Gastrocnemius medialis (tissue), 4 donors: ENCODE results near the gene UBE2S. TPM values are rescaled to one million over a fixed set of nuclear protein-coding genes. Genes with fewer than 3 reads are reported as not detected.

Source experiments
- ATAC-seq, 2 donors: fragments of 150-250 bp; one replicate each; pipeline ENCODE4 v1.9.1; 2016
- DNase-seq, 2 donors: peaks; one replicate each; pipeline ENCODE4 v3.0.0-alpha.2; 2019
- H3K27ac ChIP-seq, 4 donors: fragments of 200-600 bp; sonication (generic); 1 replicate in 1 of 4; 2 replicates in 3 of 4; pipeline ENCODE4 v1.5.1; 2016 to 2018; ENCODE audit warnings: mild to moderate bottlenecking in 2 of 4, moderate library complexity in 1 of 4
- H3K27me3 ChIP-seq, 3 donors: fragments of 200-600 bp; sonication (generic) in 2 of 3; 1 replicate in 1 of 3; 2 replicates in 2 of 3; pipeline versions ENCODE4 v1.5.1 to v1.6.0; 2016 to 2019; ENCODE audit warnings: mild to moderate bottlenecking in 1 of 3, moderate library complexity in 1 of 3
- H3K36me3 ChIP-seq, 2 donors: fragments of 200-600 bp; sonication (generic) in 1 of 2; one replicate each; pipeline ENCODE4 v1.5.1; 2017 to 2018
- H3K4me1 ChIP-seq, 2 donors: fragments of 200-600 bp; sonication (generic) in 1 of 2; one replicate each; pipeline ENCODE4 v1.5.1; 2016 to 2017; ENCODE audit warnings: mild to moderate bottlenecking in 2 of 2
- H3K4me3 ChIP-seq, 4 donors: fragments of 200-600 bp; sonication (generic) in 3 of 4; 1 replicate in 1 of 4; 2 replicates in 3 of 4; pipeline ENCODE4 v1.5.1; 2016 to 2019; ENCODE audit warnings: mild to moderate bottlenecking in 2 of 4
- H3K9me3 ChIP-seq, 3 donors: fragments of 200-600 bp; sonication (generic) in 2 of 3; 1 replicate in 1 of 3; 2 replicates in 2 of 3; pipeline ENCODE4 v1.5.1; 2016 to 2019
- POLR2A ChIP-seq, 2 donors: fragments of 450-650 bp; IDR thresholded peaks; one replicate each; pipeline ENCODE4 v1.6.1; 2017; ENCODE audit warnings: antibody characterized with exemption in 2 of 2, mild to moderate bottlenecking in 2 of 2, moderate library complexity in 2 of 2
- in situ Hi-C, 4 donors: fragments of 200-750 bp; cut with MboI; loops; one replicate each; pipeline versions ENCODE4 v1.15.0 to v1.8.0; 2017; ENCODE audit warnings: low sequenced_read_pairs in 4 of 4
- intact Hi-C: fragments of 100-400 bp; cut with DNase I; formaldehyde crosslinking; loops from one replicate; pipeline ENCODE4 v1.15.1; 2023; ENCODE audit warnings: low total_unique reads
- total RNA-seq, 4 donors: library from RNA; depleted of rRNA; stranded (reverse); fragments of >200 nt; gene quantifications; one replicate each; pipeline versions ENCODE4 v1.1.0 to v1.2.3, GENCODE V29; 2016
- TF ChIP-seq, protein P1 (sequence below), 5 experiments: fragments of 450-650 bp in 3 of 5; fragments of 200-600 bp in 2 of 5; sonication (generic) in 2 of 5; IDR thresholded peaks in 4 of 5; conservative IDR thresholded peaks in 1 of 5; 1 replicate in 4 of 5; 2 replicates in 1 of 5; pipeline ENCODE4 v1.5.1; 2016 to 2019; ENCODE audit warnings: antibody characterized with exemption in 5 of 5, mild to moderate bottlenecking in 3 of 5, moderate library complexity in 3 of 5

UBE2S gene
- total RNA-seq, 4 donors from 2014 or later, result 7.7 to 14.6 (median 13.4) TPM

DNA sequence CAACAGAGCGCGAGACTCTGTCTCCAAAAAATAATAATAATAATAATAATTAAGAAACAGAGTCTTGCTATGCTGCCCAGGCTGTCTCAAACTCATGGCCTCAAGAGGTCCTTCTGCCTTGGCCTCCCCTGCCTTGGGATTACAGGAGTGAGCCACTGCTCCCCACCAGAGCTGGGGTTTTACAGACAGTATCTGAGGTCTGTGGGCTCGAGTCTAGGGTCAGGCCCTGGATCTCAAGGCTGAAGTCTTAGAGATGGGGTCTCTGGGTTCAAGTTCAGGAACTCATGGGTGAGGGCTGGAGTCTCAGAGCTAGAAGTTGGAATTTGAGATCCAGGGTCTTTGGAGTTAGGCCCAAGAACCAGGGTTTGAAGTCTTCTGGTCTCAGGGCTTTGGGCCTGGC is 40.8 kb downstream of the UBE2S start:
- H3K27me3 ChIP-seq, result peaks cover 34 to 43% (median 38%) of the 10 kb centered on the region in 3 donors
- TF ChIP-seq, protein P1, sequence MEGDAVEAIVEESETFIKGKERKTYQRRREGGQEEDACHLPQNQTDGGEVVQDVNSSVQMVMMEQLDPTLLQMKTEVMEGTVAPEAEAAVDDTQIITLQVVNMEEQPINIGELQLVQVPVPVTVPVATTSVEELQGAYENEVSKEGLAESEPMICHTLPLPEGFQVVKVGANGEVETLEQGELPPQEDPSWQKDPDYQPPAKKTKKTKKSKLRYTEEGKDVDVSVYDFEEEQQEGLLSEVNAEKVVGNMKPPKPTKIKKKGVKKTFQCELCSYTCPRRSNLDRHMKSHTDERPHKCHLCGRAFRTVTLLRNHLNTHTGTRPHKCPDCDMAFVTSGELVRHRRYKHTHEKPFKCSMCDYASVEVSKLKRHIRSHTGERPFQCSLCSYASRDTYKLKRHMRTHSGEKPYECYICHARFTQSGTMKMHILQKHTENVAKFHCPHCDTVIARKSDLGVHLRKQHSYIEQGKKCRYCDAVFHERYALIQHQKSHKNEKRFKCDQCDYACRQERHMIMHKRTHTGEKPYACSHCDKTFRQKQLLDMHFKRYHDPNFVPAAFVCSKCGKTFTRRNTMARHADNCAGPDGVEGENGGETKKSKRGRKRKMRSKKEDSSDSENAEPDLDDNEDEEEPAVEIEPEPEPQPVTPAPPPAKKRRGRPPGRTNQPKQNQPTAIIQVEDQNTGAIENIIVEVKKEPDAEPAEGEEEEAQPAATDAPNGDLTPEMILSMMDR (IDR thresholded peaks at IDR 0.05 in 4 of 5, conservative IDR thresholded peaks at IDR 0.05 in 1 of 5), result no peak
- TF ChIP-seq POLR2A (IDR thresholded peaks at IDR 0.05), result no peak
- intact Hi-C loops, result no loop called here
- in situ Hi-C loops, result no loop called here
- ATAC-seq, result no peak
- DNase-seq, result no peak
- H3K9me3 ChIP-seq, result no peaks in the 10 kb centered on the region
- no peaks in the 10 kb centered on the region for H3K36me3 ChIP-seq
- no peak overlapping the region for H3K4me3 ChIP-seq
- no peak overlapping the region for H3K27ac ChIP-seq
- H3K4me1 ChIP-seq, result no peaks in the 10 kb centered on the region

DNA sequence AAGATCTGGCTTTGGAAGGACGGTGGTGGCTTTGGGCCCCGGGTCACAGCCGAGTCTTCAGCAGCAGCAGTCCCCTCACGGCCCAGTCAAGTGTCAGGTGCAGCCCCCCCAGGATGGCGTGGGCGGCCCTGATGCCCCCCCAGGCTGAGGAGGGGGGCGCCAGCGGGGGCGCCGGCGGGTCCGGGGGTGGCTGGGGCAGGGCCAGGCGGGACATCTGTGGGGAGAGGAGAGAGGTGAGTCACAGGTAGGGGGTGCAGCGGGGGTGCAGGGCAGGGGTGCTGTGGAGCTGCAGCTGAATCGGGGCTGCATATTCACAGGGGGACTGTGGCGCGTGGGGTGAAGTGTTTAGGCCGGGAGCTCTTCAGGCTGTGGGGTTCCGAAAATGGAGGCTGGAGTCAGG is 41.6 kb downstream of the UBE2S start:
- no peak overlapping the region for H3K4me3 ChIP-seq
- H3K36me3 ChIP-seq, result no peaks in the 10 kb centered on the region
- ATAC-seq, result no peak
- no peaks in the 10 kb centered on the region for H3K4me1 ChIP-seq
- H3K27ac ChIP-seq, result no peak overlapping the region
- H3K9me3 ChIP-seq, result no peaks in the 10 kb centered on the region
- TF ChIP-seq, protein P1 (IDR thresholded peaks at IDR 0.05 in 4 of 5, conservative IDR thresholded peaks at IDR 0.05 in 1 of 5), result no peak
- no peak for TF ChIP-seq POLR2A (IDR thresholded peaks at IDR 0.05)
- no peak for DNase-seq
- intact Hi-C loops (no loop called here), in situ Hi-C loops (no loop called here)
- peaks cover 26 to 35% (median 32%) of the 10 kb centered on the region in 3 donors for H3K27me3 ChIP-seq

DNA sequence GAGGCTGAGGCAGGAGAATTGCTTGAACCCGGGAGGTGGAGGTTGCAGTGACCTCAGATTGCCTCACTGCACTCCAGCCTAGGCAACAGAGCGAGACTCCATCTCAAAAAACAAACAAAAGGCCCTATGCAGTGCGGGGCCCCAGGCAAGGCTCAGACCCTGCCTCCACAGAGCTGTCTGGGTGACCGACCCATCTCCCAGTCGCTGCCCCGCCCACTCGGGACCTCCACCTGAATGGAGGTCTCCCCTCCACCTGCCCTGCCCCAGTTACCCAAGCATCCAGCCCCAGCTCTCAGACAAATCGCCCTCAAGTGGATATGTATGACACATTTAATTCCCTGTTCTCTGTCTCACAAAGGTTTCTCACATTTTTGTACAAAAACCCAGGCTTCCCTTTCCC is 42.3 kb downstream of the UBE2S start:
- no peak for DNase-seq
- Histone ChIP-seq H3K4me3 (no peak overlapping the region), H3K9me3 (no peaks in the 10 kb centered on the region), H3K27ac (no peak overlapping the region), H3K4me1 (no peaks in the 10 kb centered on the region), H3K36me3 (no peaks in the 10 kb centered on the region), H3K27me3 (peaks cover 22 to 28% (median 24%) of the 10 kb centered on the region in 3 donors)
- ATAC-seq, result no peak
- in situ Hi-C loops (no loop called here), intact Hi-C loops (no loop called here)
- TF ChIP-seq, protein P1 (IDR thresholded peaks at IDR 0.05 in 4 of 5, conservative IDR thresholded peaks at IDR 0.05 in 1 of 5), result no peak
- no peak for TF ChIP-seq POLR2A (IDR thresholded peaks at IDR 0.05)

DNA sequence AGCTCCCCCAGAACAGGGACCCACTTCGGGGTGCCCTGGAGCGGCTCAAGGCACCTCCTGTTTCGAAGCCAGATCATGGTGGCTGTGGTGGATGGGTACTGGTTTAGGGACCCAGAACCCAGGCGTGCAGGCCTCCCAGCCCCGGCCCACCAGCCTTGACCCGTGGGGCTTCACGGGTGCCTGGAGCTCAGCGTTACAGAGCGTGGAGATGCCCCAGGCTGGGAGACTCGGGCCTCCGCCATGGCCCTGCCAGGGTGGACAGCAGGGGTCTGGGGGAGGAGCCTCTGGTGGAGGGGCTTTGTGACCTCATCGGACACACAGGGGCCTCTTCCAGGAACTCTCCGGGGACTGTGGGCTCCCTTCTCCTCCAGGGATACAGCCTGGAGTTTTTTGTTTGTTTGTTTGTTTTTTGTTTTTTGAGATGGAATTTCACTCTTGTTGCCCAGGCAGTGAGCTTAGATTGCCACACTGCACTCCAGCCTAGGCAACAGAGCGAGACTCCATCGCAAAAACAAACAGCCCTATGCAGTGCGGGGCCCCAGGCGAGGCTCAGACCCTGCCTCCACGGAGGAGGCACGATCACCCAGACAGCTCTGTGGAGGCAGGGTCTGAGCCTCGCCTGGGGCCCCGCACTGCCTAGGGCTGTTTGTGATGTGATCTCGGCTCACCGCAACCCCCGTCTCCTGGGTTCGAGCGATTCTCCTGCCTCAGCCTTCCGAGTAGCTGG is 44.4 kb downstream of the UBE2S start, which contains the start of gene GARIN5B:
TSS of gene GARIN5B (minus strand) at position 271 of the 727 bp plus-strand sequence. CDS start at position 77, 194 bp downstream.
- Histone ChIP-seq H3K27me3 (peaks cover 4 to 9% (median 6%) of the 10 kb centered on the region in 3 donors), H3K36me3 (no peaks in the 10 kb centered on the region), H3K4me3 (no peak within 1 kb of the TSS), H3K4me1 (no peaks in the 10 kb centered on the region), H3K27ac (no peak within 1 kb of the TSS), H3K9me3 (no peaks in the 10 kb centered on the region)
- ATAC-seq (no peak), DNase-seq (no peak)
- intact Hi-C loops, result no loop called here
- in situ Hi-C loops, result no loop called here
- TF ChIP-seq, protein P1 (IDR thresholded peaks at IDR 0.05 in 4 of 5, conservative IDR thresholded peaks at IDR 0.05 in 1 of 5), result no peak
- no peak for TF ChIP-seq POLR2A (IDR thresholded peaks at IDR 0.05)
